Measurements from ENCODE around the gene IRAK3. TPM values are rescaled to one million over a fixed set of nuclear protein-coding genes. Genes with fewer than 3 reads are reported as not detected.
"Not testable (repeated sequence)": the region's sequence is repeated elsewhere in the genome, so short reads cannot be mapped to it uniquely, and the experiment has no call there.

The IRAK3 gene
- polyA plus RNA-seq, 6 donors from 2014 or later = 1.7 to 7.3 (median 2.1) TPM; not detected in 1

GRCh38 chr12:66236282-66236675 is 47.3 kb downstream of the IRAK3 start:
- H3K27ac Mint-ChIP-seq = peak overlapping the region in 1 of 6 donors; percentile 17
- H3K9me3 Mint-ChIP-seq; H3K36me3 Mint-ChIP-seq; DNase-seq; H3K27me3 Mint-ChIP-seq; ATAC-seq (ENCODE audit: low read depth in 2 of 2): not testable (repeated sequence)
- H3K4me1 Mint-ChIP-seq = peaks cover 24 to 38% (median 29%) of the 10 kb centered on the region in 3 donors
- H3K4me3 Mint-ChIP-seq = peak overlapping the region in 7 of 8 donors; percentile 1 to 82 (median 72)

GRCh38 chr12:66236969-66237368 is 48.0 kb downstream of the IRAK3 start:
- no peak for DNase-seq
- no peaks in the 10 kb centered on the region for H3K9me3 Mint-ChIP-seq
- peaks cover 24 to 38% (median 29%) of the 10 kb centered on the region in 3 donors for H3K4me1 Mint-ChIP-seq
- ATAC-seq (ENCODE audit: low read depth in 2 of 2) = no peak
- H3K36me3 Mint-ChIP-seq = no peaks in the 10 kb centered on the region
- H3K27ac Mint-ChIP-seq = peak overlapping the region in 5 of 6 donors; percentile 12 to 63 (median 48)
- no peaks in the 10 kb centered on the region for H3K27me3 Mint-ChIP-seq
- peak overlapping the region; percentile 0 to 82 (median 40) for H3K4me3 Mint-ChIP-seq

GRCh38 chr12:66237505-66238175 is 48.6 kb downstream of the IRAK3 start:
- H3K36me3 Mint-ChIP-seq = no peaks in the 10 kb centered on the region
- DNase-seq (no peak), ATAC-seq (ENCODE audit: low read depth in 2 of 2) (no peak)
- peak overlapping the region in 2 of 8 donors; percentile 74 to 82 for H3K4me3 Mint-ChIP-seq
- H3K27ac Mint-ChIP-seq = peak overlapping the region in 4 of 6 donors; percentile 1 to 71 (median 40)
- no peaks in the 10 kb centered on the region for H3K9me3 Mint-ChIP-seq
- no peaks in the 10 kb centered on the region for H3K27me3 Mint-ChIP-seq
- peaks cover 24 to 35% (median 29%) of the 10 kb centered on the region in 3 donors for H3K4me1 Mint-ChIP-seq

- Mint-ChIP-seq H3K27me3 (no peaks in the 10 kb centered on the region), H3K27ac (no peak overlapping the region), H3K36me3 (no peaks in the 10 kb centered on the region), H3K4me3 (no peak overlapping the region), H3K9me3 (no peaks in the 10 kb centered on the region), H3K4me1 (peaks cover 20 to 30% (median 25%) of the 10 kb centered on the region in 3 donors)
- ATAC-seq (ENCODE audit: low read depth in 2 of 2) (no peak), DNase-seq (no peak)
These were observed 50.3 kb downstream of the IRAK3 start for GRCh38 chr12:66239295-66239694.

GRCh38 chr12:66240096-66240820 is 51.2 kb downstream of the IRAK3 start:
- ATAC-seq (ENCODE audit: low read depth in 2 of 2) = no peak
- Mint-ChIP-seq H3K27me3 (no peaks in the 10 kb centered on the region), H3K9me3 (no peaks in the 10 kb centered on the region), H3K27ac (no peak overlapping the region), H3K4me1 (peaks cover 16 to 22% (median 18%) of the 10 kb centered on the region in 3 donors), H3K36me3 (no peaks in the 10 kb centered on the region), H3K4me3 (no peak overlapping the region)
- no peak for DNase-seq

- ATAC-seq (ENCODE audit: low read depth in 2 of 2) (no peak), DNase-seq (no peak)
- peaks cover 13 to 19% (median 18%) of the 10 kb centered on the region in 3 donors for H3K4me1 Mint-ChIP-seq
- no peak overlapping the region for H3K4me3 Mint-ChIP-seq
- no peak overlapping the region for H3K27ac Mint-ChIP-seq
- H3K36me3 Mint-ChIP-seq = no peaks in the 10 kb centered on the region
- H3K9me3 Mint-ChIP-seq = no peaks in the 10 kb centered on the region
- H3K27me3 Mint-ChIP-seq = no peaks in the 10 kb centered on the region
These were observed 52.3 kb downstream of the IRAK3 start for GRCh38 chr12:66241061-66242043.

GRCh38 chr12:66242311-66242710 is 53.3 kb downstream of the IRAK3 start:
- peak overlapping the region in 1 of 6 donors; percentile 72 for H3K27ac Mint-ChIP-seq
- H3K36me3 Mint-ChIP-seq = no peaks in the 10 kb centered on the region
- peaks cover 8 to 11% (median 10%) of the 10 kb centered on the region in 3 donors for H3K4me1 Mint-ChIP-seq
- no peak overlapping the region for H3K4me3 Mint-ChIP-seq
- H3K9me3 Mint-ChIP-seq = no peaks in the 10 kb centered on the region
- ATAC-seq (ENCODE audit: low read depth in 2 of 2) = no peak
- DNase-seq = no peak
- H3K27me3 Mint-ChIP-seq = no peaks in the 10 kb centered on the region

- H3K27ac Mint-ChIP-seq = no peak overlapping the region
- DNase-seq (no peak), ATAC-seq (ENCODE audit: low read depth in 2 of 2) (no peak)
- no peaks in the 10 kb centered on the region for H3K9me3 Mint-ChIP-seq
- no peak overlapping the region for H3K4me3 Mint-ChIP-seq
- no peaks in the 10 kb centered on the region for H3K36me3 Mint-ChIP-seq
- no peaks in the 10 kb centered on the region for H3K4me1 Mint-ChIP-seq
- no peaks in the 10 kb centered on the region for H3K27me3 Mint-ChIP-seq
These were observed 54.9 kb downstream of the IRAK3 start for GRCh38 chr12:66243911-66244310.

- H3K27me3 Mint-ChIP-seq = no peaks in the 10 kb centered on the region
- no peak overlapping the region for H3K4me3 Mint-ChIP-seq
- no peaks in the 10 kb centered on the region for H3K36me3 Mint-ChIP-seq
- ATAC-seq (ENCODE audit: low read depth in 2 of 2) (no peak), DNase-seq (no peak)
- no peaks in the 10 kb centered on the region for H3K4me1 Mint-ChIP-seq
- H3K9me3 Mint-ChIP-seq = no peaks in the 10 kb centered on the region
- no peak overlapping the region for H3K27ac Mint-ChIP-seq
These were observed 55.4 kb downstream of the IRAK3 start for GRCh38 chr12:66244446-66244845.

- DNase-seq (no peak), ATAC-seq (ENCODE audit: low read depth in 2 of 2) (no peak)
- no peak overlapping the region for H3K4me3 Mint-ChIP-seq
- no peaks in the 10 kb centered on the region for H3K4me1 Mint-ChIP-seq
- H3K27ac Mint-ChIP-seq = no peak overlapping the region
- no peaks in the 10 kb centered on the region for H3K36me3 Mint-ChIP-seq
- H3K27me3 Mint-ChIP-seq = no peaks in the 10 kb centered on the region
- H3K9me3 Mint-ChIP-seq = no peaks in the 10 kb centered on the region
These were observed 58.7 kb downstream of the IRAK3 start for GRCh38 chr12:66247741-66248140.

- Mint-ChIP-seq H3K27me3 (no peaks in the 10 kb centered on the region), H3K36me3 (no peaks in the 10 kb centered on the region), H3K4me1 (no peaks in the 10 kb centered on the region), H3K4me3 (no peak overlapping the region), H3K9me3 (no peaks in the 10 kb centered on the region), H3K27ac (no peak overlapping the region)
- ATAC-seq (ENCODE audit: low read depth in 2 of 2) = no peak
- DNase-seq = no peak
These were observed 62.0 kb downstream of the IRAK3 start for GRCh38 chr12:66251049-66251448.

- Mint-ChIP-seq H3K4me1 (no peaks in the 10 kb centered on the region), H3K27ac (no peak overlapping the region), H3K27me3 (no peaks in the 10 kb centered on the region), H3K4me3 (no peak overlapping the region), H3K9me3 (no peaks in the 10 kb centered on the region), H3K36me3 (no peaks in the 10 kb centered on the region)
- DNase-seq = no peak
- ATAC-seq (ENCODE audit: low read depth in 2 of 2) = no peak
These were observed 63.8 kb downstream of the IRAK3 start for GRCh38 chr12:66252771-66253170.

- Mint-ChIP-seq H3K4me1 (no peaks in the 10 kb centered on the region), H3K27me3 (no peaks in the 10 kb centered on the region), H3K4me3 (no peak overlapping the region), H3K36me3 (no peaks in the 10 kb centered on the region), H3K9me3 (no peaks in the 10 kb centered on the region), H3K27ac (no peak overlapping the region)
- no peak for DNase-seq
- ATAC-seq (ENCODE audit: low read depth in 2 of 2) = no peak
These were observed 66.7 kb downstream of the IRAK3 start for GRCh38 chr12:66255737-66256136.

All from naive B cell (primary cell).